GM12892 (cell line): ENCODE measurements around the gene CLECL1.

ENCODE experiments used
- POLR2A ChIP-seq: IDR thresholded peaks from 2 replicates; pipeline ENCODE4 v1.6.1; 2011; ENCODE audit warnings: low read depth, low read length, control low read depth
- POLR2AphosphoS5 ChIP-seq: IDR thresholded peaks from 2 replicates; pipeline ENCODE4 v1.6.1; 2011; ENCODE audit warnings: low read depth, low read length, control low read depth
- TAF1 ChIP-seq: IDR thresholded peaks from 2 replicates; pipeline ENCODE4 v1.6.1; 2011; ENCODE audit warnings: low read depth, mild to moderate bottlenecking, control low read depth, low read length, borderline replicate concordance

- TF ChIP-seq POLR2A (no peak), POLR2AphosphoS5 (no peak), TAF1 (no peak)
Observed at GRCh38 chr12:9750276-9751203, 17.6 kb upstream of the CLECL1 start.
